Measurements from ENCODE around the gene NFKBIE.

DNA sequence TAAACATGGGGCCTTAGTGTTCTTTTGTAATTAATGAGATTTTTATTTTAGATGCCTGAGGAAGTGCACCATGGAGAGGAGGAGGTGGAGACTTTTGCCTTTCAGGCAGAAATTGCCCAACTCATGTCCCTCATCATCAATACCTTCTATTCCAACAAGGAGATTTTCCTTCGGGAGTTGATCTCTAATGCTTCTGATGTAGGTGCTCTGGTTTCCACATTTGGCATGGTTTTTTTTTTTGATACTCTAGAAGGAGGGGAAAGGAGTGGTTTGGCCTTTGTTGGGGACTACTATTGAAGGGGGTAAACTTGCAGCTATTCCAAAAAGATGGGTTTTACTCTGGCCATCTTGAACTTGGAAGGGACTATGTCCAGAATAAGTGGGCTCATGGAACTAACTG is 16.8 kb downstream of the NFKBIE start:
- TF ChIP-seq, protein P1, sequence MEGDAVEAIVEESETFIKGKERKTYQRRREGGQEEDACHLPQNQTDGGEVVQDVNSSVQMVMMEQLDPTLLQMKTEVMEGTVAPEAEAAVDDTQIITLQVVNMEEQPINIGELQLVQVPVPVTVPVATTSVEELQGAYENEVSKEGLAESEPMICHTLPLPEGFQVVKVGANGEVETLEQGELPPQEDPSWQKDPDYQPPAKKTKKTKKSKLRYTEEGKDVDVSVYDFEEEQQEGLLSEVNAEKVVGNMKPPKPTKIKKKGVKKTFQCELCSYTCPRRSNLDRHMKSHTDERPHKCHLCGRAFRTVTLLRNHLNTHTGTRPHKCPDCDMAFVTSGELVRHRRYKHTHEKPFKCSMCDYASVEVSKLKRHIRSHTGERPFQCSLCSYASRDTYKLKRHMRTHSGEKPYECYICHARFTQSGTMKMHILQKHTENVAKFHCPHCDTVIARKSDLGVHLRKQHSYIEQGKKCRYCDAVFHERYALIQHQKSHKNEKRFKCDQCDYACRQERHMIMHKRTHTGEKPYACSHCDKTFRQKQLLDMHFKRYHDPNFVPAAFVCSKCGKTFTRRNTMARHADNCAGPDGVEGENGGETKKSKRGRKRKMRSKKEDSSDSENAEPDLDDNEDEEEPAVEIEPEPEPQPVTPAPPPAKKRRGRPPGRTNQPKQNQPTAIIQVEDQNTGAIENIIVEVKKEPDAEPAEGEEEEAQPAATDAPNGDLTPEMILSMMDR (IDR thresholded peaks at IDR 0.05; ENCODE audit: poor library complexity): no peak
- TF ChIP-seq EZH2 (IDR thresholded peaks at IDR 0.05; ENCODE audit: borderline replicate concordance) (no peak), EZH2phosphoT487 (IDR thresholded peaks at IDR 0.05; ENCODE audit: low read depth, severe bottlenecking, unreplicated experiment) (no peak)

All from hepatocyte (in vitro differentiated cells).